Measurements from ENCODE around the gene BIN1.

DNA sequence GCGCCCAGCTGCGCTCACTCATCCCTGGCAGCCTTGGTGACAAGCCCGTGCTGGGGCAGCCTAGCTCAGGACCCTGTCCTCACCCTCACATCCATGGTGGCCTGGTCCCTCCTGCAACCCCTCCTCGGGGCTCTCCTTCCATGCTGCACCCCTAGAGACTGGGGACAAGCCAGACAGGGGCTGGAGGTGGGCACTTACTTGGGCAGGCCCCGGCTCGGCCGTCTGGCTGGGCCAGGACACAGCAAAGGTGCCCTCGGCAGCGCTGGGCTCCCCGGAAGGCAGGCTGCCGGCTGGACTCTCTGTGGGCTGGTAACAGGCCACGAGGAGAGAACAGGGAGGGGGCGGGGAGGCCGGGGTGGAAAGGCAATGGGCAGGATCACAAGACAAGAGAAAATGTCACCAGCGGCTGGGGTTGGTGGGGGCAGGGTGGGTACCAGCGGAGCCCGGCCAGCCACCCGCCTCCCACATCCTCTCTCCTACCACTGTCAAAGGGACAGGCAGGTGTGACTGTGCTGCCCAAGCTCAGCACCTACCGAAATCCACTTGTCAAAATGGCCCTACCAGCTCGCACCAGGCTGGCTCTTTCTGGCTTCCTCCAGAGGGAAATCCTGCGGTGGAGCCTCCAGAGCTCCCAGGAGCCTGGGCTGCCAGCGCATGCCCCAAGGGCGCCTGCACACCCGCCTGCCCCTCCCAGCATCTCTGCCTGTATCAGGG is 54.7 kb downstream of the BIN1 start:
- TF ChIP-seq, protein P1, sequence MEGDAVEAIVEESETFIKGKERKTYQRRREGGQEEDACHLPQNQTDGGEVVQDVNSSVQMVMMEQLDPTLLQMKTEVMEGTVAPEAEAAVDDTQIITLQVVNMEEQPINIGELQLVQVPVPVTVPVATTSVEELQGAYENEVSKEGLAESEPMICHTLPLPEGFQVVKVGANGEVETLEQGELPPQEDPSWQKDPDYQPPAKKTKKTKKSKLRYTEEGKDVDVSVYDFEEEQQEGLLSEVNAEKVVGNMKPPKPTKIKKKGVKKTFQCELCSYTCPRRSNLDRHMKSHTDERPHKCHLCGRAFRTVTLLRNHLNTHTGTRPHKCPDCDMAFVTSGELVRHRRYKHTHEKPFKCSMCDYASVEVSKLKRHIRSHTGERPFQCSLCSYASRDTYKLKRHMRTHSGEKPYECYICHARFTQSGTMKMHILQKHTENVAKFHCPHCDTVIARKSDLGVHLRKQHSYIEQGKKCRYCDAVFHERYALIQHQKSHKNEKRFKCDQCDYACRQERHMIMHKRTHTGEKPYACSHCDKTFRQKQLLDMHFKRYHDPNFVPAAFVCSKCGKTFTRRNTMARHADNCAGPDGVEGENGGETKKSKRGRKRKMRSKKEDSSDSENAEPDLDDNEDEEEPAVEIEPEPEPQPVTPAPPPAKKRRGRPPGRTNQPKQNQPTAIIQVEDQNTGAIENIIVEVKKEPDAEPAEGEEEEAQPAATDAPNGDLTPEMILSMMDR (IDR thresholded peaks at IDR 0.05) = no peak
- TF ChIP-seq POLR2A (IDR thresholded peaks at IDR 0.05) = no peak

Data from thyroid gland (tissue), 4 donors.